ENCODE results near the gene ARPP21.

The ARPP21 gene

GRCh38 chr3:35641920-35642527 lies 2.7 kb downstream of the ARPP21 start:
- DNase-seq: no peak

DNA sequence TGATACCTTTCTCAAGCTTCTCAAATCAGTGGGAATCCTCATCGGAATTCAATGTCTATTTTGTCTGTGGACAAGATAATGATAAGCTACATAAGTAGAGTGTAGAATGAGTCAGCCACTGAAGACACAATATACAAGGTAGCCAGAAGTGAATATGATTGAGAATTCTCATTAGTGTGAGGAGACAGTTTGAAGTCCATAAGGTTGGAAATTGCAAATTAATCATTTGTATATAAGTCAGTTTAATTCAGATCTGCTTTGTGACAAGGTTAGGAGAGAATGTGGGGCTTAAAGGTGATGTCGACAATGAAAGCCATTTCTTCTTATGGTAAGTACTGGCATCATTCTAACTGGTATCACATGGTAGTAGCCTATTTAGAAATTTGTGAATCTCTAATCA lies 4.2 kb downstream of the ARPP21 start:
- DNase-seq: no peak

- DNase-seq: no peak
Measured at GRCh38 chr3:35644451-35644850, 5.1 kb downstream of the ARPP21 start.

GRCh38 chr3:35645189-35645588 lies 5.9 kb downstream of the ARPP21 start:
- DNase-seq: no peak

GRCh38 chr3:35646081-35646480 lies 6.8 kb downstream of the ARPP21 start:
- DNase-seq: no peak

GRCh38 chr3:35647461-35647860 lies 8.1 kb downstream of the ARPP21 start:
- no peak for DNase-seq

DNA sequence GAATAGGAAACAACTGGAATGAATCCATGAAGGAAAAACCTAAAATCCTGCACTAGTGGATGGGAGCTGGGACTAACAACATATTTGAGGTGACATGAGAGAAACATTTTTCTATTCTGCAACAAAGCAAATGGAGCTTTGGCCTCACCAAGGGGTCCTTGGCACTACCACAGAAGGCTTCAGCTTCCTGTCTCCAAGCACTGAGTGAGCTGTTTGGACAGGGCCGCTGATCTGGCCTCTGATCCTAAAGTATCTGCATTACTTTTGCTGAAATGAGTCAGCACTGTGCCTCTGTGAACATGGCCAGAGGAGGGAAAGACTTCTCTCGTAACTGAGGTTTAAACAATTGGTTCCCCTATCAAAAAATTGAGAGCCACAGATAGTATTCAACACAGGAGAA lies 9.0 kb downstream of the ARPP21 start:
- no peak for DNase-seq

DNA sequence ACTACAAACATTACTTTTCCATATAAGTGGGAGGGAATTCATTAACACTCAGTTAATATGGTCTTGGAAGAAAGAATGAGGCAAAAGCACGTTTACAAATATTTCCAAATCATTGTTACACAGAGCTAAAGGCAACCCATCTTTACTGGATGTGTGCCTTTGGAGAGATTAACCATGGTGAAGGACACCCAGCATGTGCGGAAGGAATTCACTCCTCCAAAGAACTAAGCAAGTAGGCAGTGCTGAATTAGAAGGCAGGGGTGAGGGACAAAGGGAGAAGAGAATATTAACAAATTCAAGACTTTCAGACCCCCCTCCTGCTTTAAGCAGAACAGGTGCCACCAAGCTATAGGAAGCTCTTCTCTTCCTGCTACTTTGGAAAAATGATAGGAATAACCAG lies 10.1 kb downstream of the ARPP21 start:
- no peak for DNase-seq

- DNase-seq: no peak
Measured at GRCh38 chr3:35651426-35651825, 12.1 kb downstream of the ARPP21 start.

- DNase-seq: no peak
Measured at GRCh38 chr3:35651851-35652250, 12.5 kb downstream of the ARPP21 start.

DNA sequence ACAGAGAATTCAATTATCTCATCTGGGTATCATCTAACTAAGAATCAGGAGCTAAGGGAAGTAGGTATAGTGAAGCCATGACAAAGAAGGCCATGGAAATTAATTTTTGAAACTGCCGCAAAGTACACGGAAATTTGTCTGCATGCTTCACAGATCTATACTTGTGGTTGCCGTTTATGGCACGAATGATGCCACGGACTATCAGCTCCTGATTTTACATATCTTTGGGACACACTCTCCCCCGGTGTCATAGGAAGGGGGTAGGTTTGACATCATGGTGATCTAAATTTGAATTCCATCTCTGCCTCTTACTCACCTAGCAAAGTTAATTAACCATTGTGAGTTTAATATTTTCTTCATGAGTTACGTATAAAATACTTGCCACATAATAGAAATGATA lies 14.0 kb downstream of the ARPP21 start:
- DNase-seq: no peak

- no peak for DNase-seq
Measured at GRCh38 chr3:35654476-35654875, 15.2 kb downstream of the ARPP21 start.

DNA sequence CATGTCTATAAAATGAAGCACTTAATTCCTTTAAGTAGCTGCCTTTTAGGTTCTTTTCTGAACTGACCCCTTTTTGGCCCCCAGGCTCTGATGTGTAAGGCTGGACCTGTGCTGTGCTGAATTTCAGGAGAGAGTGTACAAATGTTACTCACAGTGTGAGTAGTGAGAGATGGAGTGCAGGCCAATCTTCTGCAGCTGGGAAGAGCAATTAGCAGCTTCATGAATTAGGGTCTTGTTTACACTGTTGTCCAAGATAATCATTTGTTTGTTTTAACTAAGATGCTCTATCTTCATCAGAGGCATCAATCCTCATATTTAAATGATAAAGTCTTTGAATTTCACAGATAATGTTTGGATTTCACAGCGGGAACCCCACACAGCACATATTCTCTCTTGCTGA lies 19.4 kb downstream of the ARPP21 start:
- DNase-seq: no peak

GRCh38 chr3:35659768-35660167 lies 20.4 kb downstream of the ARPP21 start:
- no peak for DNase-seq

- no peak for DNase-seq
Measured at GRCh38 chr3:35663471-35663870, 24.1 kb downstream of the ARPP21 start.

DNA sequence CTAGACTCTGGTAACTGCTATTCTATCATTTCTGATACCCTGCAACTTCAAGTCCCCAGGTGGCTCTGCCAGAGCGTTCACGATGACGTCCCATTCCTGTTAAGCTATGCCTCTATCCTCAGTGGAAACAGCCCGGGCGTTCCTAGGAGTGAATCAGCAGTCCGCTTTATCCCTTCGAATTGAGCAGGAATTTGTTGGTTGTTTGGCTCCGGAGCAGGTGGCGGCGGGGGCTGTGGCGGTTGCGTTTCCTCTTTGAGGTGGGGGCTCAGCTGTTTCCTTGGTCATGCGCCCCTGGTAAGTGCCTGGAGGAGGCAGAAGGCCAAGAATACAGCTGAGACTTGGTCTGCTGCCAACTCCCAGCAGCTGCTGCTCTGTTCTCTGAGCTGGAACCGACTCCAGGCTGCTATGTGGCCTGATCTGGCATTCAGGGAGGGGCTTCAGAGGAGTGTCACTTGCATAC lies 25.2 kb downstream of the ARPP21 start:
- no peak for DNase-seq

- DNase-seq: no peak
Measured at GRCh38 chr3:35665390-35666055, 26.2 kb downstream of the ARPP21 start.

DNA sequence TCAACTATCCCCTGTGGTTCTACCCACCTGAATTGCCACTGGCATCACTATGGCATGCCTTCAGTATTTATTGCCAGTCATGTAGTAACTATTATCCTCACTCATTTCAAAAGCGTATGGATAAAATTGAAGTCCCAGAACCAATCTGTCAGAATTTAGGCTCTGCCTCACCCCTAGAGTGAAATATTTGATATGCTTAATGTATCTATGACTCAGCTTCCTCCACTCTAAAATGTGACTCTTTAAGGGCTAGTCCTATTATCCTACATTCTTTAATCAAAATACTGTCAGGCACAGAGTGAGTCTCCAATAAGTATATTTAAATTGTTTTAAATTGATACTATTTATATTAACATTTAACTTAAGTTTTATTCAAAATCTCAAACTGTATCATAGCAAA lies 27.6 kb downstream of the ARPP21 start:
- DNase-seq: no peak

DNA sequence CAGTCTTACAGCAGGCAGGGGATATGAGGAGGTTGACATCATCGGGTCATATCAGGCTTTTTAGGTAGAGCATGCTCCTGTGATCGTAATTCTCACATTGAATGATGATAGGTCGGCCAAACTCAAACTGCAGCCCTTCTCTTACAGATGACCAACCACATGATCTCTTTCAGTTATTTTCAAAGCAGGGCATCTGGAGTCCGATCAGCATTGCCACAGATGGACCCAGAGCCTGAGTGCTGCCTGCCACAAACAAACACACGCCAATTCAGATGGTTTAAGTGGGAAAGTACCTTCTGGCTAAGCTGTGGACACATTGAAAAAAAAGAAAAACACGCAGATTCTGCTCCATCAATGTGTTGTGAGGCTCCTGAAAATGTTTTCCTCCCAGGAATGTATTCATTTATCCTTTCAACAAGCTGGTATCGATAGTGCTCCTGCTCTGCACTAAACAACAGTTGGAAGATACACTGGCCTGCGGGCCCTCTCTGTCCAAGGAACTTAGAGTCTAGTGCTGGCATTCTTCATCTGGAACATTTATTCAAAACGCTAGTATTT lies 31.2 kb downstream of the ARPP21 start:
- DNase-seq: no peak

GRCh38 chr3:35671483-35671882 lies 32.2 kb downstream of the ARPP21 start:
- no peak for DNase-seq

- no peak for DNase-seq
Measured at GRCh38 chr3:35673017-35673416, 33.7 kb downstream of the ARPP21 start.

- no peak for DNase-seq
Measured at GRCh38 chr3:35674451-35675109, 35.3 kb downstream of the ARPP21 start.

DNA sequence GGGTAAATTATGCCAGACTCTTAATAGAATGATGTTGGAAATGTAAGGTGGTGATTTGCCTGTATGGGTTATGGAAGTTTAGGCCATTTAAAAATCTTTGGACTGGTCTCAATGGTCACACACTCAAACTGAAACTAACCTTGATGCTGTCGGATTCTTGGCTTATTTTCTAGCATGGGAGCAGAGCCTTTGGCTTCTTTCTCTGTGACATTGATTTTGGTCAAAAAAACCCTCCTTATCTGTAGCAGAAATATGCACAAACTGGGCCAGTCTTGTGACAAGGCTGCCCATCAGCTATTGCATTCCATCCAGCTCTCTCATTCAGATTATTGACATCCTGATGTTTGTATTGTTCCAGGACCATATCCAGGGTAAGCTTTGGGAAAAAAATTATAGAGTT lies 35.9 kb downstream of the ARPP21 start:
- DNase-seq: no peak

DNA sequence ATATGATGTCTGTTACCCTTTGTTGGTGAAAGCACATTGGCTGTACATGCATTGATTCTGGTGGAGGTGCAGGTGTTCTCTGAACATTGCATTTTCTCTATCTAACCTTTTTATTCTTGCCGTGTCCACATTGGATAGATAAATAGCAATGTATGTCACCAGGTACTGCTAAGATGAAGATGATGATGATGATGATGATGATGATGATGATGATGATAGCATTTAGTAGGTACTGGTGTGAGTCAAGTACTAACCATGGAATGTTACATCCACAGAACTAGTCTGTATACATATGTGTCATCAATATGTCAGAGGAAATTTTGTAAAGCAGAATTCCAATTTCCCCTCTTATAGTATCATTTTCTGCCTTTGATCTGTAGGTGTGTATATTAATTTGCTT lies 36.3 kb downstream of the ARPP21 start:
- DNase-seq: no peak
